Brain microvascular endothelial cell (primary cell): ENCODE results near the gene CIB1.

Experiments
- DNase-seq: peaks from one replicate; pipeline ENCODE4 v3.0.0-alpha.2; 2020
- H3K27ac ChIP-seq: fragments of 250-450 bp; sonication (Bioruptor Pico); 2 replicates; pipeline ENCODE4 v1.5.1; 2020; ENCODE audit warnings: mild to moderate bottlenecking, moderate library complexity
- H3K27me3 ChIP-seq: fragments of 250-450 bp; sonication (Bioruptor Pico); replicated peaks from 2 replicates; pipeline ENCODE4 v1.5.1; 2020; ENCODE audit warnings: mild to moderate bottlenecking
- H3K36me3 ChIP-seq: fragments of 250-450 bp; sonication (Bioruptor Pico); replicated peaks from 2 replicates; pipeline ENCODE4 v1.5.1; 2020; ENCODE audit warnings: mild to moderate bottlenecking
- H3K4me3 ChIP-seq: 2 replicates; pipeline ENCODE4 v1.5.1; 2011; ENCODE audit warnings: low read depth, mild to moderate bottlenecking, control low read depth, low read length, moderate library complexity
- in situ Hi-C: cut with HindIII; loops from 2 replicates; pipeline ENCODE4 v1.10.0; 2017; ENCODE audit warnings: low sequenced_read_pairs, low pct_ligation_motif_present
- TF ChIP-seq, protein P1 (sequence below): IDR thresholded peaks from 2 replicates; pipeline ENCODE4 v1.5.1; 2011; ENCODE audit warnings: low read depth, mild to moderate bottlenecking, moderate library complexity, low read length, control low read depth, inconsistent platforms; ENCODE audit errors: missing control alignments

CIB1 gene

DNA sequence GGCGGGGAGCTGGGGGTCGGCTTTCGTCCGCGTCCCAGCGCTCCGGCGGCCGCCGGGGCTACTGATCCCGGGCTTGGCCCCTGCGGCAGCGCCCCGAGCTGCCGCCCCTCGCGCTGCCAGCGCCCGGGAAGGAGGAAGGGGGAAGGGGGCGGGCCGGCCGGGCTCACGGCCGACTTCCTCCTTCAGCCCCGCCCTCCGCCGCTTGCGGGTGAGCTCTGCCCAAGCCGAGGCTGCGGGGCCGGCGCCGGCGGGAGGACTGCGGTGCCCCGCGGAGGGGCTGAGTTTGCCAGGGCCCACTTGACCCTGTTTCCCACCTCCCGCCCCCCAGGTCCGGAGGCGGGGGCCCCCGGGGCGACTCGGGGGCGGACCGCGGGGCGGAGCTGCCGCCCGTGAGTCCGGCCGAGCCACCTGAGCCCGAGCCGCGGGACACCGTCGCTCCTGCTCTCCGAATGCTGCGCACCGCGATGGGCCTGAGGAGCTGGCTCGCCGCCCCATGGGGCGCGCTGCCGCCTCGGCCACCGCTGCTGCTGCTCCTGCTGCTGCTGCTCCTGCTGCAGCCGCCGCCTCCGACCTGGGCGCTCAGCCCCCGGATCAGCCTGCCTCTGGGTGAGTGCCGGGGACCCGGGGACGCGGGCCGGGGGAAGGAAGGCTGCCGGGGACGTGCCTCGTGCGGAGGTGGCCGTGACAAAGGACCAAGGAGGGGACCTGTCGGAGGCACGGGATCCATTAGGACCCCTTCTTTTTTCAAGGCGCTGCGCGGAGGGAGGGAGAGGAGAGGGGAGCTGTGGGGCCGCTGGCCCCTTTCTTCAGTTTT is 32.4 kb downstream of the CIB1 start, which contains the start of gene SEMA4B:
TSS of gene SEMA4B (plus strand) at position 201 of the 814 bp plus-strand sequence. CDS start at position 450, 249 bp downstream.
- Histone ChIP-seq H3K27me3 (no peaks in the 10 kb centered on the region), H3K36me3 (no peaks in the 10 kb centered on the region), H3K4me3 (peak within 1 kb of the TSS; percentile 66), H3K27ac (no peak within 1 kb of the TSS)
- DNase-seq = no peak
- TF ChIP-seq, protein P1, sequence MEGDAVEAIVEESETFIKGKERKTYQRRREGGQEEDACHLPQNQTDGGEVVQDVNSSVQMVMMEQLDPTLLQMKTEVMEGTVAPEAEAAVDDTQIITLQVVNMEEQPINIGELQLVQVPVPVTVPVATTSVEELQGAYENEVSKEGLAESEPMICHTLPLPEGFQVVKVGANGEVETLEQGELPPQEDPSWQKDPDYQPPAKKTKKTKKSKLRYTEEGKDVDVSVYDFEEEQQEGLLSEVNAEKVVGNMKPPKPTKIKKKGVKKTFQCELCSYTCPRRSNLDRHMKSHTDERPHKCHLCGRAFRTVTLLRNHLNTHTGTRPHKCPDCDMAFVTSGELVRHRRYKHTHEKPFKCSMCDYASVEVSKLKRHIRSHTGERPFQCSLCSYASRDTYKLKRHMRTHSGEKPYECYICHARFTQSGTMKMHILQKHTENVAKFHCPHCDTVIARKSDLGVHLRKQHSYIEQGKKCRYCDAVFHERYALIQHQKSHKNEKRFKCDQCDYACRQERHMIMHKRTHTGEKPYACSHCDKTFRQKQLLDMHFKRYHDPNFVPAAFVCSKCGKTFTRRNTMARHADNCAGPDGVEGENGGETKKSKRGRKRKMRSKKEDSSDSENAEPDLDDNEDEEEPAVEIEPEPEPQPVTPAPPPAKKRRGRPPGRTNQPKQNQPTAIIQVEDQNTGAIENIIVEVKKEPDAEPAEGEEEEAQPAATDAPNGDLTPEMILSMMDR = no peak
- in situ Hi-C loops = no loop called here

DNA sequence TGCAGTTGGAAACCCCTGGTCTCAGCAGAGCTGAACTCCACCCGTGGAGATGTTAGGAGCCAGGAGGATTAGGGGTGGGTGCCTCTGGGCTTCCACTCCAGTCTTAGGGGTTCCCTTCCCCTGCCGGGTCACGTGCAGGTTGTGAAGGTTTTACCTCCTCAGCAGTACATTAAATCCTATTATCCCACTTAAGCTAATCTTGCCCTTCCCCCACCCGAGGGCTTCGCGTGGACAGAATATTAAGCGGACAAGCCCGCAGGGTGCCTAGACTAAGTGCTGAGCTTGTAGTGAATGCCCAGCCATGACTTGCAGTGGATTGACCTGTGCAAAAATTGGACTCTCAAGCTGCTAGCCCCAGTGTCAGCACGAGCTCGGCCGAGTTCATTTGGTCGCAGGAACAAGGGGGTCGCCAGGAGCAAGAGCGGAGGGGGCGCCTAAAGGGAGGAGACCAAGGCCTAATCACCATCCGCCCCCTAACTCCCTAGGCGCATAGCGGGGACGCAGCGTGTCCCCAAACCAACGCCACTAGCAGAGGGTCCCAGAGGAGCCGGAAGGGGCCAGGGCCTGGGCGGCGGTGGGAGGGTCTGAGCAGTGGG is 33.1 kb downstream of the CIB1 start:
- TF ChIP-seq, protein P1 = no peak
- no peak overlapping the region for H3K27ac ChIP-seq
- no peaks in the 10 kb centered on the region for H3K27me3 ChIP-seq
- H3K36me3 ChIP-seq = no peaks in the 10 kb centered on the region
- no peak for DNase-seq
- H3K4me3 ChIP-seq = peak overlapping the region; percentile 66
- in situ Hi-C loops = no loop called here

GRCh38 chr15:90194655-90195054 is 39.1 kb downstream of the CIB1 start:
- in situ Hi-C loops = no loop called here
- TF ChIP-seq, protein P1 = no peak
- H3K27ac ChIP-seq = no peak overlapping the region
- no peak for DNase-seq
- no peaks in the 10 kb centered on the region for H3K27me3 ChIP-seq
- H3K4me3 ChIP-seq = no peak overlapping the region
- no peaks in the 10 kb centered on the region for H3K36me3 ChIP-seq

- Histone ChIP-seq H3K36me3 (no peaks in the 10 kb centered on the region), H3K27me3 (no peaks in the 10 kb centered on the region), H3K4me3 (no peak overlapping the region), H3K27ac (no peak overlapping the region)
- TF ChIP-seq, protein P1 = no peak
- in situ Hi-C loops = no loop called here
- DNase-seq = no peak
Observed at GRCh38 chr15:90192961-90193786, 40.6 kb downstream of the CIB1 start.

- Histone ChIP-seq H3K4me3 (no peak overlapping the region), H3K27ac (no peak overlapping the region), H3K36me3 (no peaks in the 10 kb centered on the region), H3K27me3 (no peaks in the 10 kb centered on the region)
- in situ Hi-C loops = no loop called here
- TF ChIP-seq, protein P1 = no peak
- DNase-seq = no peak
Observed at GRCh38 chr15:90191794-90192509, 41.8 kb downstream of the CIB1 start.
